H9 (cell line): ENCODE results near the gene ELAVL4. TPM values are rescaled to one million over a fixed set of nuclear protein-coding genes. Genes with fewer than 3 reads are reported as not detected.

Experiments used
- DNase-seq: peaks from one replicate; pipeline ENCODE4 v3.0.0-alpha.2; 2017
- H2AFZ ChIP-seq: one replicate; pipeline ENCODE4 v1.6.1; 2013; ENCODE audit warnings: mild to moderate bottlenecking, low read length, control low read depth, moderate library complexity
- H2AK5ac ChIP-seq: 2 replicates; pipeline ENCODE4 v1.6.1; 2013; ENCODE audit warnings: low read length, control low read depth, mixed read lengths; ENCODE audit not compliant: insufficient read length
- H2BK120ac ChIP-seq: one replicate; pipeline ENCODE4 v1.6.1; 2013; ENCODE audit warnings: low read depth, mild to moderate bottlenecking, low read length, control low read depth, inconsistent platforms; ENCODE audit not compliant: poor library complexity, severe bottlenecking
- H2BK12ac ChIP-seq: 2 replicates; pipeline ENCODE4 v1.6.1; 2013; ENCODE audit warnings: low read length, control low read depth, mixed read lengths, low read depth; ENCODE audit not compliant: insufficient read length
- H2BK15ac ChIP-seq: 2 replicates; pipeline ENCODE4 v1.6.1; 2013; ENCODE audit warnings: low read depth, low read length, control low read depth
- H2BK20ac ChIP-seq: one replicate; pipeline ENCODE4 v1.6.1; 2013; ENCODE audit warnings: low read depth, mild to moderate bottlenecking, low read length, control low read depth, inconsistent platforms; ENCODE audit not compliant: poor library complexity, severe bottlenecking
- H2BK5ac ChIP-seq: 2 replicates; pipeline ENCODE4 v1.6.1; 2013; ENCODE audit warnings: low read length, control low read depth, mixed read lengths; ENCODE audit not compliant: insufficient read length
- H3K14ac ChIP-seq: 2 replicates; pipeline ENCODE4 v1.6.1; 2013; ENCODE audit warnings: low read length, control low read depth; ENCODE audit not compliant: insufficient read depth
- H3K18ac ChIP-seq: 2 replicates; pipeline ENCODE4 v1.6.1; 2013; ENCODE audit warnings: low read depth, mild to moderate bottlenecking, mixed read lengths, low read length, control low read depth; ENCODE audit not compliant: insufficient read length
- H3K23ac ChIP-seq: 2 replicates; pipeline ENCODE4 v1.6.1; 2013; ENCODE audit warnings: low read length, control low read depth, mixed read lengths, low read depth; ENCODE audit not compliant: insufficient read length
- H3K23me2 ChIP-seq: 2 replicates; pipeline ENCODE4 v1.6.1; 2013; ENCODE audit warnings: low read depth, mild to moderate bottlenecking, mixed read lengths, low read length, control low read depth; ENCODE audit not compliant: insufficient read length, poor library complexity, severe bottlenecking
- H3K27ac ChIP-seq: 2 replicates; pipeline ENCODE4 v1.5.1; 2013; ENCODE audit warnings: low read length, control low read depth, mixed read lengths, low read depth; ENCODE audit not compliant: insufficient read length
- H3K27me3 ChIP-seq: 2 replicates; pipeline ENCODE4 v1.6.1; 2013; ENCODE audit warnings: low read length, control low read depth, inconsistent platforms; ENCODE audit not compliant: insufficient read depth
- H3K4ac ChIP-seq: 2 replicates; pipeline ENCODE4 v1.6.1; 2013; ENCODE audit warnings: low read depth, mild to moderate bottlenecking, control low read depth, inconsistent platforms, low read length, moderate library complexity
- H3K4me1 ChIP-seq: 2 replicates; pipeline ENCODE4 v1.6.1; 2013; ENCODE audit warnings: low read length, control low read depth, inconsistent platforms; ENCODE audit not compliant: insufficient read depth
- H3K4me2 ChIP-seq: 2 replicates; pipeline ENCODE4 v1.6.1; 2013; ENCODE audit warnings: low read length, control low read depth, mixed read lengths; ENCODE audit not compliant: insufficient read length, insufficient read depth
- H3K56ac ChIP-seq: 2 replicates; pipeline ENCODE4 v1.6.1; 2013; ENCODE audit warnings: low read depth, mild to moderate bottlenecking, mixed read lengths, low read length, control low read depth; ENCODE audit not compliant: insufficient read length
- H3K79me1 ChIP-seq: 2 replicates; pipeline ENCODE4 v1.6.1; 2013; ENCODE audit warnings: low read depth, mild to moderate bottlenecking, moderate library complexity, low read length, control low read depth, inconsistent platforms; ENCODE audit not compliant: insufficient read depth, poor library complexity, severe bottlenecking
- H3K79me2 ChIP-seq: 2 replicates; pipeline ENCODE4 v1.6.1; 2013; ENCODE audit warnings: low read length, control low read depth, inconsistent platforms; ENCODE audit not compliant: insufficient read depth
- H3K9ac ChIP-seq: 2 replicates; pipeline ENCODE4 v1.6.1; 2013; ENCODE audit warnings: low read length, control low read depth, mixed read lengths; ENCODE audit not compliant: insufficient read length; ENCODE audit errors: extremely low read depth
- H3K9me3 ChIP-seq: one replicate; pipeline ENCODE4 v1.6.1; 2013; ENCODE audit warnings: low read depth, low read length, inconsistent platforms; ENCODE audit not compliant: control insufficient read depth
- H3T11ph ChIP-seq: one replicate; pipeline ENCODE4 v1.6.1; 2013; ENCODE audit warnings: mild to moderate bottlenecking, low read length, control low read depth, inconsistent platforms
- H4K20me1 ChIP-seq: one replicate; pipeline ENCODE4 v1.6.1; 2013; ENCODE audit not compliant: control insufficient read depth, insufficient read length, insufficient read depth
- H4K5ac ChIP-seq: 2 replicates; pipeline ENCODE4 v1.6.1; 2013; ENCODE audit warnings: low read depth, mild to moderate bottlenecking, mixed read lengths, low read length, control low read depth; ENCODE audit not compliant: insufficient read length
- H4K8ac ChIP-seq: replicated peaks from 2 replicates; pipeline ENCODE4 v1.6.1; 2013; ENCODE audit warnings: low read length, control low read depth, mixed read lengths, low read depth; ENCODE audit not compliant: insufficient read length
- H4K91ac ChIP-seq: 2 replicates; pipeline ENCODE4 v1.6.1; 2013; ENCODE audit warnings: low read depth, mild to moderate bottlenecking, moderate library complexity, mixed read lengths, low read length, control low read depth; ENCODE audit not compliant: insufficient read length
- H3K27ac Mint-ChIP-seq, 3 experiments: 2 replicates in 2 of 3; 3 replicates in 1 of 3; pipeline ENCODE4 v1.8.0; 2020 to 2021; ENCODE audit warnings: mixed read lengths in 3 of 3, mild to moderate bottlenecking in 1 of 3, moderate library complexity in 1 of 3
- H3K27me3 Mint-ChIP-seq: 2 replicates; pipeline ENCODE4 v1.8.0; 2021; ENCODE audit warnings: low read depth, mild to moderate bottlenecking, moderate library complexity, mixed read lengths
- H3K36me3 Mint-ChIP-seq, 3 experiments: 2 replicates in 2 of 3; 3 replicates in 1 of 3; pipeline ENCODE4 v1.8.0; 2020 to 2021; ENCODE audit warnings: low read depth in 3 of 3, mixed read lengths in 3 of 3; ENCODE audit not compliant: insufficient read depth in 1 of 3
- H3K4me1 Mint-ChIP-seq, 2 experiments: 2 replicates each; pipeline ENCODE4 v1.8.0; 2020; ENCODE audit warnings: mixed read lengths in 2 of 2
- H3K4me3 Mint-ChIP-seq, 2 experiments: 2 replicates in 1 of 2; 3 replicates in 1 of 2; pipeline ENCODE4 v1.8.0; 2020 to 2021; ENCODE audit warnings: mild to moderate bottlenecking in 2 of 2, mixed read lengths in 2 of 2, moderate library complexity in 1 of 2
- H3K9me3 Mint-ChIP-seq, 2 experiments: 2 replicates in 1 of 2; 3 replicates in 1 of 2; pipeline ENCODE4 v1.8.0; 2020; ENCODE audit warnings: mild to moderate bottlenecking in 2 of 2, mixed read lengths in 2 of 2, moderate library complexity in 1 of 2
- WGBS: extraction: QIAGEN DNeasy Blood & Tissue Kit; methylation state at CpG from one replicate; pipeline ENCODE4 v1.1.7; 2013; ENCODE audit warnings: missing lambda C conversion rate, low lambda C conversion rate, mixed read lengths; ENCODE audit not compliant: insufficient read length; ENCODE audit errors: extremely low coverage; 5-methylcytosine and 5-hydroxymethylcytosine counted together
- total RNA-seq: library from RNA; stranded (reverse); gene quantifications from 2 replicates; pipeline ENCODE4 v1.2.1, GENCODE V29; 2021
- TF ChIP-seq, protein P1 (sequence below): fragments of 200-600 bp; sonication (generic); conservative IDR thresholded peaks from 3 replicates; pipeline ENCODE4 v1.8.0; 2021; ENCODE audit warnings: antibody characterized with exemption, mild to moderate bottlenecking

ELAVL4 gene
- total RNA-seq, 1 experiment from 2014 or later: not detected

DNA sequence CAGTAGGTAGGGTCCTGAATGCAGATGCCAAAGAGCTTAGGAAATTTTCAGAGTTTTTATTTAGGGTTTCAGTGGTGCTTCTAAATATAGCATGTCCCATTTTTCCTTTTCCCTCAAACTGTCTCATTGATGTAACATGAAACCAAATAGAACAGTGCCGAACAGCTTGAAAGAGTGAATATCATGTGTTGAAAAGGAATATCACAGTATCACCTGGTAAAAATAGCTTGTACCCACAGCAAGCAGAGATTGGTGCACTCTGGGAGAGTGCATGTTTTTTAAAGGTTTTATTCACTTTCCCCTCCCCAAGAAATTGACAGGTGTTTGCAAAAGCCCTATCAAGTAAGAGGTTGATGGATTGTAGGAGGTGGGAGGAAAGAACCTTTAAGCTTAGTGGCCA lies 41.9 kb upstream of the ELAVL4 start:
- Histone ChIP-seq H4K91ac (no peak overlapping the region), H3K79me1 (no peaks in the 10 kb centered on the region), H2BK120ac (no peak overlapping the region), H3K23ac (no peak overlapping the region), H2BK20ac (no peak overlapping the region), H4K20me1 (no peaks in the 10 kb centered on the region), H2AK5ac (no peak overlapping the region), H2BK5ac (no peak overlapping the region), H3K9ac (no peak overlapping the region), H3K18ac (no peak overlapping the region), H3K56ac (no peak overlapping the region), H3K9me3 (no peaks in the 10 kb centered on the region), H4K8ac (no peak overlapping the region), H3K4ac (no peak overlapping the region), H3K27ac (no peak overlapping the region), H3K79me2 (no peaks in the 10 kb centered on the region), H4K5ac (no peak overlapping the region), H3K23me2 (no peaks in the 10 kb centered on the region), H3T11ph (no peak overlapping the region), H3K4me1 (no peaks in the 10 kb centered on the region), H2AFZ (no peak overlapping the region), H3K14ac (no peak overlapping the region), H2BK12ac (no peak overlapping the region), H3K4me2 (no peak overlapping the region), H2BK15ac (no peak overlapping the region), H3K27me3 (no peaks in the 10 kb centered on the region)
- H3K27me3 Mint-ChIP-seq: no peaks in the 10 kb centered on the region
- WGBS: no CpG with 5 or more reads among the region's 1 CpG
- DNase-seq: no peak
- no peak overlapping the region for H3K4me3 Mint-ChIP-seq
- H3K4me1 Mint-ChIP-seq: no peaks in the 10 kb centered on the region
- H3K27ac Mint-ChIP-seq: no peak overlapping the region
- TF ChIP-seq, protein P1, sequence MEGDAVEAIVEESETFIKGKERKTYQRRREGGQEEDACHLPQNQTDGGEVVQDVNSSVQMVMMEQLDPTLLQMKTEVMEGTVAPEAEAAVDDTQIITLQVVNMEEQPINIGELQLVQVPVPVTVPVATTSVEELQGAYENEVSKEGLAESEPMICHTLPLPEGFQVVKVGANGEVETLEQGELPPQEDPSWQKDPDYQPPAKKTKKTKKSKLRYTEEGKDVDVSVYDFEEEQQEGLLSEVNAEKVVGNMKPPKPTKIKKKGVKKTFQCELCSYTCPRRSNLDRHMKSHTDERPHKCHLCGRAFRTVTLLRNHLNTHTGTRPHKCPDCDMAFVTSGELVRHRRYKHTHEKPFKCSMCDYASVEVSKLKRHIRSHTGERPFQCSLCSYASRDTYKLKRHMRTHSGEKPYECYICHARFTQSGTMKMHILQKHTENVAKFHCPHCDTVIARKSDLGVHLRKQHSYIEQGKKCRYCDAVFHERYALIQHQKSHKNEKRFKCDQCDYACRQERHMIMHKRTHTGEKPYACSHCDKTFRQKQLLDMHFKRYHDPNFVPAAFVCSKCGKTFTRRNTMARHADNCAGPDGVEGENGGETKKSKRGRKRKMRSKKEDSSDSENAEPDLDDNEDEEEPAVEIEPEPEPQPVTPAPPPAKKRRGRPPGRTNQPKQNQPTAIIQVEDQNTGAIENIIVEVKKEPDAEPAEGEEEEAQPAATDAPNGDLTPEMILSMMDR: no peak
- peaks cover 0 to 35% (median 5%) of the 10 kb centered on the region in 3 experiments; a peak in 4 of 7 replicates for H3K36me3 Mint-ChIP-seq
- peaks cover 46 to 91% of the 10 kb centered on the region in 2 experiments for H3K9me3 Mint-ChIP-seq
